ENCODE results near the gene ZSCAN22.
"Not testable (repeated sequence)": the region's sequence is repeated elsewhere in the genome, so short reads cannot be mapped to it uniquely, and the experiment has no call there.

Gene ZSCAN22

DNA sequence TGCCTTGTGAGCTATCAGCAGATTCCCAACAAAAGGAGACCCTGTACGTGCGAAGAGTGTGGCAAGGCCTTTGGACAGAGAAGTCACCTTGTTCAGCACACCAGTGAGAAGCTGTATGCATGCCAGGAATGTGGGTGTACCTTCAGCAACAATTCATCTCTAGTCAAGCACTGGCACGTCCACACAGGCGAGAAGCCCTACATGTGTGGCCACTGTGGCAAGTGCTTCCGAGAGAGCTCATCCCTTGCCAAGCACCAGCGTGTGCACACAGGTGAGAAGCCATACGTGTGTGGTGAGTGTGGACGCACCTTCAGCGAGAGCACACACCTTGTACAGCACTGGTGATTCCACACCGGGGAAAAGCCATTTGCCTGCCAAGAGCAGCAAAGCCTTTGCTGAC lies 7.6 kb upstream of the ZSCAN22 start:
- no peak for DNase-seq

DNA sequence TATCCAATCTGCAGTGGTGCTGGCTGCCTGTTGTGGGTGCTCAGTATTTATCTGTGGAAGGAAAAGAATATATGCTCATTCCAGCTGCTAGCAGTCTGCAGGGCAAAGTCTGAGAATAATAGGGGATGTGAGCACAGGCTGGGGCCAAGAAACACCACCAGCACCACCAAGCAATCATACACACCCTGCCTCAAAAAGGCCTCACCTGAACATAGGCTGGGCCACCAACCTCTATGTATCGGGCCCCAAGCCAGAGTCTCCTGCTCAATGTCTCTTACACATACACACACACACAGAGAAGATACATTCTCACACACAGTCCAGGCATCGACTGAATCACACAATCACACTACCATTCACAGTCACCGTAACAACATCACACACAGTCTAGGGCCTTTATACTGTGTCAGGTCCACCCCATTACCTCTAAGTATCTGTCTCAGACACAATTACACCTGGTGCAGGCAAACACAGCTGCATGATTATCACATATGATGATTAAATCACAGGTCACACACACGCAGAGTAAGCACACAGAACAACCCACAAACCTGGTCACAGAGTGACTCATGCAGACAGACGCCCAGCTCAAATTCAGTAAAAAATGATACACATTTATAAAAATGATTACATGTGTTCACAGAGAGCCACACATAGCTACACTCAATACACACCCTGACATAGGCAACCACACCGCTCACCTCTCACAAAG lies 1.3 kb upstream of the ZSCAN22 start:
- DNase-seq = no peak

DNA sequence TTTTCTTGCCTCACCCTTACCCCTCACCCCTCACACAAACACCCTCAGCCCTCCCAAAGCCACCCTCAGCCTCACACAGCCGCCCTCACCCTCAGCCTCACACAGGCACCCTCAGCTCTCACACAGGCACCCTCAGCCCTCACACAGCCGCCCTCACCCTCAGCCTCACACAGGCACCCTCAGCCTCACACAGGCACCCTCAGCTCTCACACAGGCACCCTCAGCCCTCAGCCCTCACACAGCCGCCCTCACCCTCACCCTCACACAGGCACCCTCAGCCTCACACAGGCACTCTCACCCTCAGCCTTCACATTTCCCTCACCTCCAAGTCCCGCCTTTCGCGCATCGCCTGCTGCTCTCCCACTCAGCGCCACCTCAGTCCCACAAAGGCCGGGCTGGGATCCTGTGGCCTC lies 287 bp upstream of the ZSCAN22 start:
- DNase-seq = no peak

DNA sequence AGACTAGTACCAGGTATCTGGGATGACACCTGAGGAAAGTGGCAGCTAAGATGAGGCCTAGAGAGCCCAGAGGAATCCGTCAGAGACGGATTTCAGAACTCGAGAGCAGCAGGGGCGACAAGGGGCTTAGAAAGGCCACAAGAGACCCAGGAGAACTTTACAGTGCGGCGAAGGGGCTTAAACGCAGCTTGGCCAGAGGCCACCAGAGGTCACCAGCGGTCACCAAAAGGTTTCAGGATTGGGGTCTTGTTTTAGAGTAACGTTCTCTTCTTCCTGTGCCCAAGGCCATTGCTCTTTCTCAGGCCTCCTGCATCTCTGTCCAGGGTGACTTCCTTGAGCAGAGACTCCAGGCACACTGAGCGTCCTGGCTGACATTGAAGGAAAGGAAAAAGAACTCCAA lies 2.2 kb downstream of the ZSCAN22 start:
- no peak for DNase-seq

- peak; percentile 9 for DNase-seq
Observed at GRCh38 chr19:58330458-58330857, 3.7 kb downstream of the ZSCAN22 start.

DNA sequence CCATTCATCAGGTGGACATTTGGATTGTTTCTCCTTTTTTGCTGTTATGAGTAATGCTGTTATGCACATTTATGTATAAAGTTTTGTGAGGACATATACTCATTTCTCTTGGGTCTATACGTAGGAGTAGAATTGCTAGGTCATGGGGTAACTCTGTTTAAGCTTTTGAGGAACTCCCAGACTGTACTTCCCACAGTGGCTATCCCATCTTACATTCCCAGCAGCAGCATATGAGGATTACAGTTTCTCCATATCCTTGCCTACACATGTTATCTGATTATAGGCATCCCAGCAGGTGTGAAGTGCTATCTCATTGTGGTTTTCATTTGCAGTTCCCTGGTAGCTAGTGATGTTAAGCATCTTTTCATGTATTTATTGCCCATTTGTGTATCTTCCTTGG lies 5.9 kb downstream of the ZSCAN22 start:
- DNase-seq = no peak

- no peak for DNase-seq
Observed at GRCh38 chr19:58334691-58335249, 8.0 kb downstream of the ZSCAN22 start.

DNA sequence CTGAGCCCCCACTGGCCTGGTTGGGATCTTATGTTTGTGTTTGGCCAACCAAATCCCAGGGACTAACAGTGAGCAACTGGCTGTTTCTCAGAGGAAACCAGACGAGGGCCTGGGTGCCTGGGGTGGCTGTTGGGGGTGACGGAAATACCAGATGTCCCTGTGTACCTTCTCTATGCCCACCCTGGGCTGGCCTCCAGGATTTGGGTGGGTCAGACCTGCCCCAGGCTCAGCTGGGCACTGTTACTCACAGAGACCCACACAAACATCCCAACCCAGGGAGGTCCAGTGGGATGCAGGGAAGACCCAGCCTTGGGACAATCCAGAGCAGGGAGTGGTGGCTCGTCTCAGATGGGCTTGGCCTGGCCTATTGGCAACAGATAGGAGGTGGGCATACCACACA lies 8.8 kb downstream of the ZSCAN22 start:
- no peak for DNase-seq

DNA sequence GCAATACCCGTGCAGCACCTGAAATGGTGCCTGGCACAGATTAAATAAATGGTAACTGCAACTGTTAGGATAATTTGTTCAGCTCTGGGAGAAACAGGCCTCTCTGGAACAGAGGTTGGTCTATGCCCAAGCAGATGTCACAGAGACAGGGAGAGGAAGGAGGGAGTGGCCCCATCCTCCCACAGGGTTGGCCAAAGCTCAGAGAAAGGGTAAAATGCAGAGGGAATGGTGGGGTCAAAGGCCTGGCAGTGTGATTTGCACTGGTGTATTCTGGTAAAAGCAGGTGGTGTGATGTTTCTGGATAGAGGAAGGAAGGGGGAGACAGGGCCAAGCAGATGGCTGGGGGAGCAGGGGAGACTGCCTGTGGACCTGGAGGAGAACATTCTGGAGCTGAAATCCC lies 9.4 kb downstream of the ZSCAN22 start:
- DNase-seq = no peak

- no peak for DNase-seq
Observed at GRCh38 chr19:58336820-58337219, 10.0 kb downstream of the ZSCAN22 start.

DNA sequence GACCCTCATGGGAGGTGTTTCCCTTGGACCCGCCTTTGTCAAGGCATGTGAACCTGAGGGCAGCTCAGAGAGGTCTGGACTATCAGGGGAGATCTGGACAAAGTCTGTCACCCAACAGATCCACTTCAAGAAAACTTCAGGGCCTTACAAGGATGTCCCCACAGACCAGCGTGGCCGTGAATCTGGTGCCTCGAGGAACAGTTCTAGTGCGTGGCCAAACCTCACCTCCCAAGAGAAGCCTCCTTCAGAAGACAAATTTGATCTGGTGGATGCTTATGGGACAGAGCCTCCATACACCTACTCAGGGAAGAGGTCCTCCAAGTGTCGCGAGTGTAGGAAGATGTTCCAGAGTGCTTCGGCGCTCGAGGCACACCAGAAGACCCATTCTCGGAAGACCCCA lies 11.5 kb downstream of the ZSCAN22 start:
- DNase-seq = no peak

GRCh38 chr19:58338825-58339558 lies 12.2 kb downstream of the ZSCAN22 start:
- DNase-seq = no peak

GRCh38 chr19:58345558-58345957 lies 18.8 kb downstream of the ZSCAN22 start:
- DNase-seq = no peak

- DNase-seq = peak; percentile 57
Observed at GRCh38 chr19:58346961-58347929, 20.5 kb downstream of the ZSCAN22 start.

- not testable (repeated sequence) for DNase-seq
Observed at GRCh38 chr19:58348080-58348479, 21.3 kb downstream of the ZSCAN22 start.

- DNase-seq = no peak
Observed at GRCh38 chr19:58349590-58349989, 22.8 kb downstream of the ZSCAN22 start.

GRCh38 chr19:58350001-58350861 lies 23.4 kb downstream of the ZSCAN22 start:
- no peak for DNase-seq

- DNase-seq = no peak
Observed at GRCh38 chr19:58350871-58351557, 24.2 kb downstream of the ZSCAN22 start.

DNA sequence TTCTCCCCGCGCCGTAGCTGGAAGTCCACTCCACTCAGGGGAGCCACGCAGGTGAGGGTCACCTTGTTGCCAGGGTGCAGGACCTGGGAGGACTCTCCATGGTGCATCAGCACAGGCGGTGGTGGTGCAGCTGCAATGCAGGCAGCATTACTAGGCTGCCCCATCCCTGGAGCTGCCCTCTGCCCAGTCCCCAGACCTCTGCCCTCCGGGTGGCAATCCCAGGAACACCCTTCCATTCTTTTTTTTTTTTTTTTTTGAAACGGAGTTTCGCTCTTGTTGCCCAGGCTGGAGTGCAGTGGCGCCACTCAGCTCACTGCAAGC lies 24.7 kb downstream of the ZSCAN22 start:
- DNase-seq = no peak

DNA sequence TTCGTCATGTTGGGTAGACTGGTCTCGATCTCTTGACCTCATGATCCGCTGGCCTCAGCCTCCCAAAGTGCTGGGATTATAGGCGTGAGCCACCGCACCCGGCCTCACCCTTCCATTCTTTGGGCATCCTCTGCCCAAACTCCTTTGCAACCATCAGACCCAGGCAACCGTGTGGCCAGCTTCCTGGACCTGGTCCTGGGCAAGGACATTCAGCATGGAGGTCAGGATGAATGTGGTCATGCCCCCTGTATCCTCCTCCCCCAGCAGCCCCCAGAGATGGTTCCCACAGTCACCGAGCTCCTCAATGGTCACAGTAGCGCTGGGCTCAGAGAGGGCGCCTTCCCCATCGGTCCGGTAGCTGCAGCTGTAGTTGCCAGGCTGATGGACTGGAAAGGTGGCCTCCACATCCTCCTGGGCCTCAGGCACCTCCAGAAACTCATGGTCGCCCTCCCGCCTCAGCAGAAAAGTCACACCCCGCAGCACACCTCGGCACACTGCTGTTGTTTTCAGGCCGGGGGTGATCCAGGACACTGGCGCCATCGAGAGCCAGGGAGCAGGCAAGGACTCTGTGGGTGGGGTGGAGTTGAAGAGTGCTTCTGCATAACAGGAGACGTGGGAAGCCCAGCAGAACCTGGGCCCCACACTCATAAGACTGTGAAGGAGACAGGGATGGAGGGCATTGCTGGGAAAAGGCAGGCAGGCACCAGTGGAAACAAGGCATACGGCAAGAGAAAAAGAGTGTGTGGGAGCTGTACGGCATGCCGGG lies 25.4 kb downstream of the ZSCAN22 start:
- no peak for DNase-seq
